H7 (cell line): ENCODE measurements around the gene DENND4B. TPM values are rescaled to one million over a fixed set of nuclear protein-coding genes. Genes with fewer than 3 reads are reported as not detected.
"Not testable (repeated sequence)": the region's sequence is repeated elsewhere in the genome, so short reads cannot be mapped to it uniquely, and the experiment has no call there.

Source experiments
- DNase-seq: peaks from one replicate; pipeline ENCODE4 v3.0.0; 2012
- H3K27me3 ChIP-seq: 2 replicates; pipeline ENCODE4 v1.6.0; 2011; ENCODE audit warnings: mild to moderate bottlenecking, low read length; ENCODE audit not compliant: control insufficient read depth, insufficient read depth
- H3K36me3 ChIP-seq: replicated peaks from 2 replicates; pipeline ENCODE4 v1.5.1; 2011; ENCODE audit warnings: low read length; ENCODE audit not compliant: control insufficient read depth, insufficient read depth
- H3K4me3 ChIP-seq: 2 replicates; pipeline ENCODE4 v1.5.1; 2011; ENCODE audit warnings: low read depth, mild to moderate bottlenecking, control low read depth, low read length, moderate library complexity; ENCODE audit not compliant: insufficient read depth
- total RNA-seq: library from RNA; depleted of rRNA; stranded (reverse); fragments of >200 nt; shearing (Covaris generic); gene quantifications from 2 replicates; pipeline ENCODE4 v1.2.3, GENCODE V29; 2014

Gene DENND4B
- total RNA-seq, 1 experiment from 2014 or later = 41.9 TPM

GRCh38 chr1:153916297-153916696, 30.2 kb downstream of the DENND4B start:
- no peaks in the 10 kb centered on the region for H3K36me3 ChIP-seq
- H3K4me3 ChIP-seq = no peak overlapping the region
- no peak for DNase-seq
- H3K27me3 ChIP-seq = no peaks in the 10 kb centered on the region

GRCh38 chr1:153912349-153912748, 34.2 kb downstream of the DENND4B start:
- no peaks in the 10 kb centered on the region for H3K27me3 ChIP-seq
- no peak for DNase-seq
- H3K36me3 ChIP-seq = no peaks in the 10 kb centered on the region
- no peak overlapping the region for H3K4me3 ChIP-seq

- not testable (repeated sequence) for DNase-seq
Measured at GRCh38 chr1:153910560-153910959, 36.0 kb downstream of the DENND4B start.

GRCh38 chr1:153908071-153908470, 38.4 kb downstream of the DENND4B start:
- no peak for DNase-seq
- no peaks in the 10 kb centered on the region for H3K36me3 ChIP-seq
- H3K4me3 ChIP-seq = no peak overlapping the region
- no peaks in the 10 kb centered on the region for H3K27me3 ChIP-seq

More at GRCh38 chr1:153910560-153910959, 36.0 kb downstream of the DENND4B start:
- not testable (repeated sequence) for H3K27me3 ChIP-seq, H3K4me3 ChIP-seq, H3K36me3 ChIP-seq

- no peaks in the 10 kb centered on the region for H3K27me3 ChIP-seq
- no peak overlapping the region for H3K4me3 ChIP-seq
- DNase-seq = no peak
- H3K36me3 ChIP-seq = no peaks in the 10 kb centered on the region
Measured at GRCh38 chr1:153907134-153907533, 39.4 kb downstream of the DENND4B start.

- Histone ChIP-seq H3K4me3 (no peak overlapping the region), H3K27me3 (no peaks in the 10 kb centered on the region), H3K36me3 (no peaks in the 10 kb centered on the region)
- DNase-seq = no peak
Measured at GRCh38 chr1:153906396-153906795, 40.1 kb downstream of the DENND4B start.

- H3K4me3 ChIP-seq, H3K27me3 ChIP-seq, DNase-seq, H3K36me3 ChIP-seq: not testable (repeated sequence)
Measured at GRCh38 chr1:153905908-153906307, 40.6 kb downstream of the DENND4B start.

- Histone ChIP-seq H3K27me3 (no peaks in the 10 kb centered on the region), H3K36me3 (no peaks in the 10 kb centered on the region), H3K4me3 (no peak overlapping the region)
- no peak for DNase-seq
Measured at GRCh38 chr1:153903841-153904455, 42.6 kb downstream of the DENND4B start.

GRCh38 chr1:153899509-153899908, 47.0 kb downstream of the DENND4B start:
- no peaks in the 10 kb centered on the region for H3K27me3 ChIP-seq
- no peak for DNase-seq
- no peaks in the 10 kb centered on the region; the same call in 1 of the 2 replicates for H3K36me3 ChIP-seq
- no peak overlapping the region for H3K4me3 ChIP-seq

GRCh38 chr1:153895866-153896265, 50.7 kb downstream of the DENND4B start:
- H3K27me3 ChIP-seq, H3K36me3 ChIP-seq, DNase-seq, H3K4me3 ChIP-seq: not testable (repeated sequence)

GRCh38 chr1:153891042-153891441, 55.5 kb downstream of the DENND4B start:
- not testable (repeated sequence) for H3K36me3 ChIP-seq, DNase-seq, H3K4me3 ChIP-seq, H3K27me3 ChIP-seq

- Histone ChIP-seq H3K27me3 (no peaks in the 10 kb centered on the region), H3K4me3 (no peak overlapping the region), H3K36me3 (no peaks in the 10 kb centered on the region; the same call in 1 of the 2 replicates)
- no peak for DNase-seq
Measured at GRCh38 chr1:153888533-153888932, 58.0 kb downstream of the DENND4B start.

GRCh38 chr1:153886127-153886526, 60.4 kb downstream of the DENND4B start:
- H3K4me3 ChIP-seq = no peak overlapping the region
- no peaks in the 10 kb centered on the region for H3K27me3 ChIP-seq
- no peaks in the 10 kb centered on the region; the same call in 1 of the 2 replicates for H3K36me3 ChIP-seq
- no peak for DNase-seq

- Histone ChIP-seq H3K27me3 (no peaks in the 10 kb centered on the region), H3K36me3 (no peaks in the 10 kb centered on the region; the same call in 1 of the 2 replicates), H3K4me3 (no peak overlapping the region)
- DNase-seq = no peak
Measured at GRCh38 chr1:153883223-153883622, 63.3 kb downstream of the DENND4B start.

- Histone ChIP-seq H3K27me3 (no peaks in the 10 kb centered on the region), H3K36me3 (no peaks in the 10 kb centered on the region; the same call in 1 of the 2 replicates), H3K4me3 (no peak overlapping the region)
- peak; percentile 39 for DNase-seq
Measured at GRCh38 chr1:153882296-153882912, 64.1 kb downstream of the DENND4B start.
